GM12878 (cell line): ENCODE results near the gene UBXN6. TPM values are rescaled to one million over a fixed set of nuclear protein-coding genes. Genes with fewer than 3 reads are reported as not detected.

Experiments used
- ASH2L ChIP-seq: fragments of 300-600, 200-600 bp; sonication (generic); IDR thresholded peaks from 2 replicates; pipeline ENCODE4 v1.6.1; 2017; ENCODE audit warnings: low read depth, mild to moderate bottlenecking, borderline replicate concordance
- ATF3 ChIP-seq: IDR thresholded peaks from 2 replicates; pipeline ENCODE4 v1.6.1; 2011; ENCODE audit warnings: low read depth, mild to moderate bottlenecking, low read length, moderate library complexity, borderline replicate concordance; ENCODE audit errors: extremely low read depth
- BACH1 ChIP-seq: fragments of 450-650 bp; IDR thresholded peaks from 2 replicates; pipeline ENCODE4 v1.6.1; 2017; ENCODE audit warnings: mild to moderate bottlenecking, borderline replicate concordance
- BCL3 ChIP-seq: IDR thresholded peaks from 2 replicates; pipeline ENCODE4 v1.6.1; 2011; ENCODE audit warnings: borderline replicate concordance, low read depth, mild to moderate bottlenecking, moderate library complexity, low read length; ENCODE audit not compliant: insufficient read depth, poor library complexity, severe bottlenecking
- BMI1 ChIP-seq: fragments of 450-650 bp; IDR thresholded peaks from 2 replicates; pipeline ENCODE4 v1.6.1; 2016; ENCODE audit warnings: mild to moderate bottlenecking, moderate library complexity, borderline replicate concordance
- CHD1 ChIP-seq: IDR thresholded peaks from 2 replicates; pipeline ENCODE4 v1.6.1; 2012; ENCODE audit warnings: low read depth, low read length, improper control_type of control experiment
- CHD4 ChIP-seq: fragments of 200-600 bp; sonication (generic); IDR thresholded peaks from 2 replicates; pipeline ENCODE4 v1.6.1; 2016; ENCODE audit warnings: mild to moderate bottlenecking
- FOS ChIP-seq: IDR thresholded peaks from 3 replicates; pipeline ENCODE4 v1.6.1; 2011; ENCODE audit warnings: borderline replicate concordance; ENCODE audit not compliant: insufficient read length; ENCODE audit errors: extremely low read depth
- HDAC2 ChIP-seq: fragments of 200-600 bp; sonication (generic); IDR thresholded peaks from 2 replicates; pipeline ENCODE4 v1.6.1; 2017
- IRF4 ChIP-seq: IDR thresholded peaks from 2 replicates; pipeline ENCODE4 v1.6.1; 2011; ENCODE audit warnings: low read depth, low read length
- KLF5 ChIP-seq: fragments of 450-650 bp; IDR thresholded peaks from 2 replicates; pipeline ENCODE4 v1.6.1; 2014; ENCODE audit warnings: mild to moderate bottlenecking; ENCODE audit not compliant: partially characterized antibody
- MTA3 ChIP-seq: IDR thresholded peaks from 2 replicates; pipeline ENCODE4 v1.6.1; 2012; ENCODE audit warnings: low read length, inconsistent platforms, borderline replicate concordance
- NFIC ChIP-seq: IDR thresholded peaks from 2 replicates; pipeline ENCODE4 v1.6.1; 2012; ENCODE audit warnings: low read depth, mild to moderate bottlenecking, inconsistent platforms, low read length, moderate library complexity
- PAX8 ChIP-seq: fragments of 450-650 bp; IDR thresholded peaks from 2 replicates; pipeline ENCODE4 v1.6.1; 2017; ENCODE audit warnings: mild to moderate bottlenecking, moderate library complexity
- PRDM15 ChIP-seq: fragments of 450-650 bp; formaldehyde crosslinking; IDR thresholded peaks from 2 replicates; pipeline ENCODE4 v1.4.0; 2020; ENCODE audit warnings: mild to moderate bottlenecking, moderate library complexity
- RAD51 ChIP-seq: fragments of 450-650 bp; IDR thresholded peaks from 2 replicates; pipeline ENCODE4 v1.6.1; 2016; ENCODE audit warnings: moderate library complexity, mild to moderate bottlenecking, inconsistent platforms
- SIX5 ChIP-seq: IDR thresholded peaks from 2 replicates; pipeline ENCODE4 v1.6.1; 2011; ENCODE audit warnings: mild to moderate bottlenecking, low read depth, low read length, moderate library complexity; ENCODE audit not compliant: severe bottlenecking
- SREBF1 ChIP-seq: IDR thresholded peaks from 2 replicates; pipeline ENCODE4 v1.6.1; 2012; ENCODE audit warnings: mild to moderate bottlenecking, low read length
- TAF1 ChIP-seq: IDR thresholded peaks from 2 replicates; pipeline ENCODE4 v1.6.1; 2011; ENCODE audit warnings: mild to moderate bottlenecking, low read depth, low read length, borderline replicate concordance
- YBX1 ChIP-seq: fragments of 450-650 bp; IDR thresholded peaks from 2 replicates; pipeline ENCODE4 v1.6.1; 2016; ENCODE audit warnings: antibody characterized with exemption
- ZNF24 ChIP-seq: fragments of 450-650 bp; IDR thresholded peaks from 2 replicates; pipeline ENCODE4 v1.6.1; 2017; ENCODE audit warnings: antibody characterized with exemption, mild to moderate bottlenecking
- ZNF592 ChIP-seq: fragments of 450-650 bp; IDR thresholded peaks from 2 replicates; pipeline ENCODE4 v1.6.1; 2017; ENCODE audit warnings: mild to moderate bottlenecking, moderate library complexity
- polyA plus RNA-seq, 11 experiments: library from polyadenylated mRNA; depleted of rRNA in 4 of 11; unstranded in 6 of 11; stranded (reverse) in 5 of 11; fragments of >200 nt; fragmentation: Nextera tagmentation in 4 of 11; fragmentation: Illumina TruSeq in 1 of 11; extraction: Ambion mirVana in 4 of 11; extraction: Trizol in 1 of 11; gene quantifications; 1 replicate in 1 of 11; 2 replicates in 10 of 11; pipeline versions ENCODE4 v1.2.1 to v1.2.3, GENCODE V29; 2011 to 2016; ENCODE audit warnings: inconsistent platforms in 2 of 11, missing spikeins in 2 of 11, low read depth in 1 of 11
- total RNA-seq, 4 experiments: library from RNA; depleted of rRNA in 3 of 4; stranded (reverse); fragments of >200 nt in 3 of 4; fragmentation: Illumina TruSeq in 1 of 4; extraction: Trizol in 1 of 4; gene quantifications; 2 replicates each; pipeline versions ENCODE4 v1.2.1 to v1.2.3, GENCODE V29; 2013 to 2021

UBXN6 gene
- total and polyA plus RNA-seq, 10 of the 15 experiments (the other 5 are each of a cell fraction or from before 2014, with no cell fraction given), result 0.47 to 50.8 (median 13.0) TPM

- TF ChIP-seq PRDM15 (CRISPR knock-in tag) (no peak), HDAC2 (no peak), NFIC (no peak), ATF3 (peak; percentile 66; the same call in 1 of the 2 replicates), RAD51 (peak; percentile 93), CHD4 (no peak), TAF1 (peak; percentile 43; the same call in 1 of the 2 replicates), BACH1 (no peak; the same call in 1 of the 2 replicates), BMI1 (peak; percentile 97), KLF5 (peak; percentile 30), ASH2L (no peak), FOS (no peak), PAX8 (no peak), MTA3 (no peak), SIX5 (peak; percentile 53), YBX1 (no peak), BCL3 (no peak), CHD1 (no peak), IRF4 (peak; percentile 51; the same call in 1 of the 2 replicates), SREBF1 (no peak), ZNF24 (0 out of 2 replicates have a peak, but pooled peaks have one; percentile 47), ZNF592 (no peak)
These were observed at the start of gene UBXN6 (continued) for GRCh38 chr19:4457654-4458395.
